Right lobe of liver (tissue), 6 donors: ENCODE measurements around the gene KCNK3. TPM values are rescaled to one million over a fixed set of nuclear protein-coding genes. Genes with fewer than 3 reads are reported as not detected.

Experiments
- ATAC-seq, 4 donors: fragments of 200-7000 bp; cut with Tn5 transposase; one replicate each; pipeline ENCODE4 v1.9.1; 2020; ENCODE audit warnings: mild to moderate bottlenecking in 4 of 4, moderate library complexity in 4 of 4
- DNase-seq, 3 donors: peaks; one replicate each; pipeline ENCODE4 v3.0.0-alpha.2; 2020
- H3K27ac ChIP-seq, 3 donors: fragments of 200-600 bp; one replicate each; pipeline ENCODE4 v1.8.0; 2022
- H3K27me3 ChIP-seq, 2 donors: fragments of 200-600 bp; one replicate each; pipeline ENCODE4 v1.8.0; 2022
- H3K36me3 ChIP-seq, 4 donors: fragments of 200-600 bp; sonication (generic) in 1 of 4; one replicate each; pipeline versions ENCODE4 v1.5.1 to v1.8.0; 2017 to 2022; ENCODE audit warnings: control low read depth in 1 of 4
- H3K4me1 ChIP-seq, 4 donors: fragments of 200-600 bp; sonication (generic) in 1 of 4; one replicate each; pipeline versions ENCODE4 v1.5.1 to v1.8.0; 2017 to 2022; ENCODE audit warnings: control low read depth in 1 of 4
- H3K4me3 ChIP-seq, 3 donors: fragments of 200-600 bp; one replicate each; pipeline ENCODE4 v1.8.0; 2022
- H3K9me3 ChIP-seq, 4 donors: fragments of 200-600 bp; sonication (generic) in 1 of 4; one replicate each; pipeline versions ENCODE4 v1.5.1 to v1.8.0; 2017 to 2022; ENCODE audit warnings: control low read depth in 1 of 4
- POLR2A ChIP-seq: fragments of 450-650 bp; IDR thresholded peaks from one replicate; pipeline ENCODE4 v1.6.1; 2017; ENCODE audit warnings: antibody characterized with exemption, mild to moderate bottlenecking
- WGBS: methylation state at CpG from one replicate; pipeline ENCODE4 v1.1.6; 2018; ENCODE audit warnings: low coverage, low lambda C conversion rate; ENCODE audit not compliant: insufficient coverage; ENCODE audit errors: missing lambda C conversion rate; 5-methylcytosine and 5-hydroxymethylcytosine counted together
- intact Hi-C, 2 donors: fragments of 100-400 bp; cut with DNase I; formaldehyde crosslinking; loops; one replicate each; pipeline versions ENCODE4 v1.11.2 to v1.14.1; 2022
- total RNA-seq, 6 experiments: library from RNA; depleted of rRNA in 2 of 6; stranded (reverse); fragments of >200 nt in 2 of 6; fragmentation: NEBNext Ultra II Directional in 3 of 6; extraction: Animal tissue kit (Norgen Biotek cat#: 25700) in 3 of 6; gene quantifications; one replicate each; pipeline versions ENCODE4 v1.1.0 to v1.2.4, GENCODE V29; 2016 to 2023
- TF ChIP-seq, protein P1 (sequence below), 4 donors: fragments of 200-600 bp in 3 of 4; fragments of 450-650 bp in 1 of 4; IDR thresholded peaks; one replicate each; pipeline versions ENCODE4 v1.5.1 to v1.8.0; 2016 to 2022; ENCODE audit warnings: antibody characterized with exemption in 4 of 4, mild to moderate bottlenecking in 2 of 4
- donor health status: DM: no; HTN: yes; CAD: no.
- donor health status: DM: no; HTN: no; CAD: no.
- donor health status: DM: no; HTN: no; CAD: no.
- donor health status: DM: no; HTN: yes; CAD: no.
- donor health status: DM: no; HTN: yes; CAD: no.

KCNK3 gene
- total RNA-seq, 6 experiments from 2014 or later = 0.18 to 0.43 (median 0.33) TPM

DNA sequence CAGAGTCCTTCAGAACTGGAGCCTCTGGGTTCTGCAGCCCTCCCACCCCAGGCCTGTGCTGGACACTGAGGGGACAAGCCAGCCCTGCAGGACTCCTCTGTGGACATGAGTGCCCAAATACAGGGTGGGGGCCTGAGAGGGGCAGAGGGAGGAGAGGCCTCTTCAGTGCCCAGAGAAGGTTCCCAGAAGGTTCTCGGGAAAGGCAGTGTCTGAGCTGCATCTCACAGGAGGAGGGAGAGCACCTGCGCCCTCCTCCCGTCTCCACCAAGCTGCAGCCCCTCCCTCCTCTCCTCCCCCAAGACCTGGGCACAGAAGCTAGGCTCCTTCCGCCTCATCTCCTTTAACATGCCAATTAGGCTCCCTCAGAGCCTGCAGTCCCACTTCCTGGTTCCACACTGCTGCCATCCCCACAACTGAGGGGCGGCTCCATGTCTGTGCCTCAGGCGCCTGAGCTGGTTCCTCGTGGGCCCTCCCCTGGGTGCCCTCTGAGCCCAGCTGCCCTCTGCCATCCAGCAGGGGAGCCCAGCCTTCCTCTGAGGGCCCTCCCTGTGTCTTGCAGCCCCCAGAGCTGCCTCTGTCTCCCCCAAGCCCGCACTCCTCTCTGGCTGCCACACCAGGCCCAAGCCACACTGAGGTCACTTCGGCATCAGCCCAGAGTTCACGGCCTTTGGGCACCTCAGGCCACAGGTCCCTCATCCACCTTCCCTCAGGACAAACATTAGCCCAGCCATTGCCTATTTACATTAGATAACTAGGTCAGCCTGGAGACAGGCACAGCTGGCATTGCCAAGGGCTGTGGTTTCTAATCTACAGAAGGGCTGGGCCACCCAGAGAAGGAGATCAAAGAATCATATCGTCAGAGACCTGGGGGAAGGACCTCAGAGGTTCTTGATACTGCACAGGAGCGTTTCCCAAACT lies 28.9 kb downstream of the KCNK3 start:
- Histone ChIP-seq H3K27ac (peak overlapping the region in 2 of 3 donors; percentile 59 to 74), H3K9me3 (no peaks in the 10 kb centered on the region), H3K4me3 (no peak overlapping the region), H3K27me3 (no peaks in the 10 kb centered on the region), H3K4me1 (peaks cover 0 to 53% (median 17%) of the 10 kb centered on the region in 4 donors), H3K36me3 (no peaks in the 10 kb centered on the region)
- intact Hi-C loops = no loop called here
- 52% methylated on average over 3 of the region's 12 CpGs for WGBS
- DNase-seq (peak; percentile 81 to 91 (median 86)), ATAC-seq (peak; percentile 82 to 91 (median 87))
- no peak for TF ChIP-seq POLR2A
- TF ChIP-seq, protein P1, sequence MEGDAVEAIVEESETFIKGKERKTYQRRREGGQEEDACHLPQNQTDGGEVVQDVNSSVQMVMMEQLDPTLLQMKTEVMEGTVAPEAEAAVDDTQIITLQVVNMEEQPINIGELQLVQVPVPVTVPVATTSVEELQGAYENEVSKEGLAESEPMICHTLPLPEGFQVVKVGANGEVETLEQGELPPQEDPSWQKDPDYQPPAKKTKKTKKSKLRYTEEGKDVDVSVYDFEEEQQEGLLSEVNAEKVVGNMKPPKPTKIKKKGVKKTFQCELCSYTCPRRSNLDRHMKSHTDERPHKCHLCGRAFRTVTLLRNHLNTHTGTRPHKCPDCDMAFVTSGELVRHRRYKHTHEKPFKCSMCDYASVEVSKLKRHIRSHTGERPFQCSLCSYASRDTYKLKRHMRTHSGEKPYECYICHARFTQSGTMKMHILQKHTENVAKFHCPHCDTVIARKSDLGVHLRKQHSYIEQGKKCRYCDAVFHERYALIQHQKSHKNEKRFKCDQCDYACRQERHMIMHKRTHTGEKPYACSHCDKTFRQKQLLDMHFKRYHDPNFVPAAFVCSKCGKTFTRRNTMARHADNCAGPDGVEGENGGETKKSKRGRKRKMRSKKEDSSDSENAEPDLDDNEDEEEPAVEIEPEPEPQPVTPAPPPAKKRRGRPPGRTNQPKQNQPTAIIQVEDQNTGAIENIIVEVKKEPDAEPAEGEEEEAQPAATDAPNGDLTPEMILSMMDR (IDR thresholded peaks at IDR 0.05) = no peak

DNA sequence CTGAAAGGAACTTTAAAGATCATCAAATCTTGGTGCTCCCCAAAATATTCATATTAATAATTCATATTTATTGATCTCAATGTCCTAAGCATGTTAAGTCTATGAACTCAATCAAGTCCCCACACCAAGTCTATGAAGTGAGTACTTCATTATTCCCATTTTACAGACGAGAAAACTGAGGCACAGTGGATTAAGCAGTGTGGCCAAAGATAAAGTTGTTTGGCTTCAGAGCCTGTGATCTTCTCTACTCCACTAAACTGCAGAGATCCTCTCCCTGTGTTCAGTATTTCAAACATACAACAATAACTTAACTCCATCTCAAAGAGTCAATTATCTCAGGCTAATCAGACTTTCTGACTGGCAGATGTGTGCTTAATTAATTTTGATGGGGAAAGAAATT lies 29.8 kb downstream of the KCNK3 start:
- no peak overlapping the region for H3K4me3 ChIP-seq
- H3K36me3 ChIP-seq = no peaks in the 10 kb centered on the region
- intact Hi-C loops = no loop called here
- DNase-seq (no peak), ATAC-seq (no peak)
- peaks cover 0 to 7% of the 10 kb centered on the region in 2 donors for H3K27me3 ChIP-seq
- peaks cover 0 to 53% (median 17%) of the 10 kb centered on the region in 4 donors for H3K4me1 ChIP-seq
- TF ChIP-seq, protein P1 (IDR thresholded peaks at IDR 0.05) = no peak
- no peak for TF ChIP-seq POLR2A
- H3K9me3 ChIP-seq = no peaks in the 10 kb centered on the region
- WGBS = 54% methylated on average over 1 of the region's 1 CpG
- H3K27ac ChIP-seq = peak overlapping the region in 1 of 3 donors; percentile 21

DNA sequence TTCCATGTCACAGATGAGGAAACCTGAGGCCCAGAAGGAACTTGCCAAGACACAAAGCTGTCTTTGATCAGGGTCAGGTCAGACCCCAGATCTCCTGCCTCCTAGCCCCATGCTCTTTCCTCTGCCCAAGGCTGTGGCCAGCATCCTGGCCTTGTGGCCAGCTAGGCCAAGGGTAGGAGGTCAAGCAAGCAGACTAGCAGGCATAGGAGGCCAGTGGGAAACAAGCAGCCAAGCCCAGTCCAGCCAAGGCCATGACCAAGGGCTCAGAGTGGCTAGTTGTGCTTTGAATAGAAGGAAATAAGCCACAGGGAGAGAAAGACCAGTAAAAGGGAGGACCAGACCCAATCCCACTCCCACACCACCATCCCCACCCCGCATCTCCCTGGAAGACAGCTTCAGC lies 30.4 kb downstream of the KCNK3 start:
- intact Hi-C loops = no loop called here
- no peaks in the 10 kb centered on the region for H3K36me3 ChIP-seq
- peak overlapping the region in 1 of 3 donors; percentile 21 for H3K27ac ChIP-seq
- H3K27me3 ChIP-seq = peaks cover 0 to 12% of the 10 kb centered on the region in 2 donors
- DNase-seq (no peak), ATAC-seq (peak in 1 of 4 donors; percentile 10)
- H3K4me1 ChIP-seq = peaks cover 0 to 53% (median 17%) of the 10 kb centered on the region in 4 donors
- TF ChIP-seq, protein P1 (IDR thresholded peaks at IDR 0.05) = no peak
- TF ChIP-seq POLR2A = no peak
- WGBS = 100% methylated on average over 1 of the region's 1 CpG
- no peaks in the 10 kb centered on the region for H3K9me3 ChIP-seq
- no peak overlapping the region for H3K4me3 ChIP-seq

DNA sequence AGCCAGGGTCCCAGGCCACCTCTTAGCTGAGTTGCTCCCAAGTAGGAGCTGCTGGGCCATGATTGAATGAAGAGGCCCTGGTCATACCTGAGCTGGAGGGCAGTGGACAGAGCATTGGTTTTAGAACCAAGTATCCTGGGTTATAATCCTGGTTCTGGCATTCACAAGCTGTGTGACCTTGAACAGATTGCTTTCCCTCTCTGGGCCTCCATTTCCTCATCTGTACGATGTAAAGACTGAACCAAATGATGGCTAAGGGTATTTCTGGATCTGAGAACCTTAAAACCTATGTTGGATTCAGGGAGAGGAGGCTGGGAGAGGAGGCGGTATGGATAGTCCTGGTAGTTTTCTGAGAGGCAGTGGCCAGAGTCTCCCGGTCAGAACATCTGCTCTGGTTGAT lies 31.0 kb downstream of the KCNK3 start:
- Histone ChIP-seq H3K4me1 (peaks cover 0 to 53% (median 17%) of the 10 kb centered on the region in 4 donors), H3K9me3 (no peaks in the 10 kb centered on the region), H3K27me3 (peaks cover 0 to 17% of the 10 kb centered on the region in 2 donors), H3K4me3 (no peak overlapping the region), H3K27ac (peak overlapping the region in 1 of 3 donors; percentile 10), H3K36me3 (no peaks in the 10 kb centered on the region)
- DNase-seq (no peak), ATAC-seq (no peak)
- WGBS = no CpG with 5 or more reads among the region's 3 CpGs
- TF ChIP-seq, protein P1 (IDR thresholded peaks at IDR 0.05) = no peak
- no peak for TF ChIP-seq POLR2A
- intact Hi-C loops = no loop called here
